HepG2 (cell line): Measurements from ENCODE around the gene SMLR1. TPM values are rescaled to one million over a fixed set of nuclear protein-coding genes. Genes with fewer than 3 reads are reported as not detected.

Experiments used
- ATF3 ChIP-seq: sonication (generic); formaldehyde crosslinking; IDR thresholded peaks from 2 replicates; pipeline ENCODE4 v1.4.0; 2020; ENCODE audit warnings: missing genetic modification reagents
- BCL6 ChIP-seq: IDR thresholded peaks from 2 replicates; pipeline ENCODE4 v1.6.1; 2016; ENCODE audit warnings: missing genetic modification reagents, missing compliant biosample characterization
- HOXA3 ChIP-seq: sonication (generic); formaldehyde crosslinking; IDR thresholded peaks from 2 replicates; pipeline ENCODE4 v1.5.0; 2020; ENCODE audit warnings: missing genetic modification reagents
- SMARCC2 ChIP-seq: fragments of 450-650 bp; IDR thresholded peaks from 2 replicates; pipeline ENCODE4 v1.6.1; 2017; ENCODE audit warnings: antibody characterized with exemption, mild to moderate bottlenecking
- XBP1 ChIP-seq: sonication (generic); formaldehyde crosslinking; IDR thresholded peaks from 2 replicates; pipeline ENCODE4 v1.5.0; 2020; ENCODE audit warnings: missing genetic modification reagents
- ZNF232 ChIP-seq: sonication (generic); formaldehyde crosslinking; IDR thresholded peaks from 2 replicates; pipeline ENCODE4 v1.4.0; 2020; ENCODE audit warnings: missing genetic modification reagents, borderline replicate concordance
- ZNF329 ChIP-seq: sonication (generic); formaldehyde crosslinking; IDR thresholded peaks from 2 replicates; pipeline ENCODE4 v1.9.0; 2021; ENCODE audit warnings: low read depth, mild to moderate bottlenecking, missing genetic modification reagents
- ZNF333 ChIP-seq: sonication (generic); formaldehyde crosslinking; IDR thresholded peaks from 2 replicates; pipeline ENCODE4 v1.4.0; 2020; ENCODE audit warnings: mild to moderate bottlenecking, missing genetic modification reagents, borderline replicate concordance
- ZNF337 ChIP-seq: sonication (generic); formaldehyde crosslinking; IDR thresholded peaks from 2 replicates; pipeline ENCODE4 v1.5.1; 2020; ENCODE audit warnings: missing genetic modification reagents, low read depth, mild to moderate bottlenecking, borderline replicate concordance
- ZNF512B ChIP-seq: sonication (generic); formaldehyde crosslinking; IDR thresholded peaks from 2 replicates; pipeline ENCODE4 v1.5.1; 2020; ENCODE audit warnings: missing genetic modification reagents, mild to moderate bottlenecking, borderline replicate concordance
- ZNF567 ChIP-seq: sonication (generic); formaldehyde crosslinking; IDR thresholded peaks from 2 replicates; pipeline ENCODE4 v1.8.1; 2023; ENCODE audit warnings: mild to moderate bottlenecking, missing genetic modification reagents, borderline replicate concordance
- ZNF746 ChIP-seq: sonication (generic); formaldehyde crosslinking; IDR thresholded peaks from 2 replicates; pipeline ENCODE4 v1.8.0; 2022; ENCODE audit warnings: mild to moderate bottlenecking, missing genetic modification reagents
- ZNF749 ChIP-seq: sonication (generic); formaldehyde crosslinking; IDR thresholded peaks from 2 replicates; pipeline ENCODE4 v1.8.0; 2022; ENCODE audit warnings: mild to moderate bottlenecking, missing genetic modification reagents, moderate library complexity, borderline replicate concordance
- ZNF792 ChIP-seq: IDR thresholded peaks from 2 replicates; pipeline ENCODE4 v1.6.1; 2016
- ZSCAN21 ChIP-seq: sonication (generic); formaldehyde crosslinking; IDR thresholded peaks from 2 replicates; pipeline ENCODE4 v1.8.0; 2022; ENCODE audit warnings: mild to moderate bottlenecking, missing genetic modification reagents, moderate library complexity, borderline replicate concordance
- polyA plus RNA-seq, 8 experiments: library from polyadenylated mRNA; depleted of rRNA in 3 of 8; stranded (reverse) in 7 of 8; unstranded in 1 of 8; fragments of >200 nt; fragmentation: Illumina TruSeq in 4 of 8; extraction: Trizol in 4 of 8; gene quantifications; 2 replicates each; pipeline versions ENCODE4 v1.2.1 to v1.2.3, GENCODE V29; 2011 to 2016; ENCODE audit warnings: low read depth in 4 of 8, missing spikeins in 1 of 8, mixed read lengths in 1 of 8; ENCODE audit not compliant: insufficient read depth in 1 of 8
- total RNA-seq, 5 experiments: library from RNA; depleted of rRNA; stranded (reverse); fragments of >200 nt; fragmentation: Illumina TruSeq; extraction: Trizol; gene quantifications; 2 replicates each; pipeline ENCODE4 v1.2.3, GENCODE V29; 2016; ENCODE audit warnings: low read depth in 1 of 5
- TF ChIP-seq, protein P1 (sequence below): sonication (generic); formaldehyde crosslinking; conservative IDR thresholded peaks from 2 replicates; pipeline ENCODE4 v1.4.0; 2020; ENCODE audit warnings: missing genetic modification reagents
- TF ChIP-seq, protein P2 (sequence below): sonication (generic); formaldehyde crosslinking; IDR thresholded peaks from 2 replicates; pipeline ENCODE4 v1.8.1; 2022; ENCODE audit warnings: mild to moderate bottlenecking, missing genetic modification reagents
- TF ChIP-seq, protein P3 (sequence below): sonication (generic); formaldehyde crosslinking; conservative IDR thresholded peaks from 2 replicates; pipeline ENCODE4 v1.4.0; 2020; ENCODE audit warnings: missing genetic modification reagents
- TF ChIP-seq, protein P4 (sequence below): sonication (generic); formaldehyde crosslinking; IDR thresholded peaks from 2 replicates; pipeline ENCODE4 v1.8.0; 2022; ENCODE audit warnings: missing genetic modification reagents, low read depth, mild to moderate bottlenecking, borderline replicate concordance
- TF ChIP-seq, protein P5 (sequence below): sonication (generic); formaldehyde crosslinking; IDR thresholded peaks from 2 replicates; pipeline ENCODE4 v1.5.0; 2020; ENCODE audit warnings: missing genetic modification reagents

SMLR1 gene
- total and polyA plus RNA-seq, 2 of the 13 experiments (the other 11 are each of a cell fraction or from before 2014, with no cell fraction given): 41.8 to 104 TPM

GRCh38 chr6:130863415-130864230 is 36.4 kb downstream of the SMLR1 start (continued):
- TF ChIP-seq, protein P1, sequence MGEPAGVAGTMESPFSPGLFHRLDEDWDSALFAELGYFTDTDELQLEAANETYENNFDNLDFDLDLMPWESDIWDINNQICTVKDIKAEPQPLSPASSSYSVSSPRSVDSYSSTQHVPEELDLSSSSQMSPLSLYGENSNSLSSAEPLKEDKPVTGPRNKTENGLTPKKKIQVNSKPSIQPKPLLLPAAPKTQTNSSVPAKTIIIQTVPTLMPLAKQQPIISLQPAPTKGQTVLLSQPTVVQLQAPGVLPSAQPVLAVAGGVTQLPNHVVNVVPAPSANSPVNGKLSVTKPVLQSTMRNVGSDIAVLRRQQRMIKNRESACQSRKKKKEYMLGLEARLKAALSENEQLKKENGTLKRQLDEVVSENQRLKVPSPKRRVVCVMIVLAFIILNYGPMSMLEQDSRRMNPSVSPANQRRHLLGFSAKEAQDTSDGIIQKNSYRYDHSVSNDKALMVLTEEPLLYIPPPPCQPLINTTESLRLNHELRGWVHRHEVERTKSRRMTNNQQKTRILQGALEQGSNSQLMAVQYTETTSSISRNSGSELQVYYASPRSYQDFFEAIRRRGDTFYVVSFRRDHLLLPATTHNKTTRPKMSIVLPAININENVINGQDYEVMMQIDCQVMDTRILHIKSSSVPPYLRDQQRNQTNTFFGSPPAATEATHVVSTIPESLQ (CRISPR knock-in tag): 0 out of 2 replicates have a peak, but pooled peaks have one; percentile 40
- TF ChIP-seq, protein P2, sequence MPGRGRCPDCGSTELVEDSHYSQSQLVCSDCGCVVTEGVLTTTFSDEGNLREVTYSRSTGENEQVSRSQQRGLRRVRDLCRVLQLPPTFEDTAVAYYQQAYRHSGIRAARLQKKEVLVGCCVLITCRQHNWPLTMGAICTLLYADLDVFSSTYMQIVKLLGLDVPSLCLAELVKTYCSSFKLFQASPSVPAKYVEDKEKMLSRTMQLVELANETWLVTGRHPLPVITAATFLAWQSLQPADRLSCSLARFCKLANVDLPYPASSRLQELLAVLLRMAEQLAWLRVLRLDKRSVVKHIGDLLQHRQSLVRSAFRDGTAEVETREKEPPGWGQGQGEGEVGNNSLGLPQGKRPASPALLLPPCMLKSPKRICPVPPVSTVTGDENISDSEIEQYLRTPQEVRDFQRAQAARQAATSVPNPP (CRISPR knock-in tag): peak; percentile 50; the same call in 1 of the 2 replicates
- peak; percentile 74 for TF ChIP-seq HOXA3 (CRISPR knock-in tag)
- peak; percentile 96; the same call in 1 of the 2 replicates for TF ChIP-seq SMARCC2
- peak; percentile 93 for TF ChIP-seq ZNF792 (CRISPR knock-in tag)
- TF ChIP-seq, protein P3, sequence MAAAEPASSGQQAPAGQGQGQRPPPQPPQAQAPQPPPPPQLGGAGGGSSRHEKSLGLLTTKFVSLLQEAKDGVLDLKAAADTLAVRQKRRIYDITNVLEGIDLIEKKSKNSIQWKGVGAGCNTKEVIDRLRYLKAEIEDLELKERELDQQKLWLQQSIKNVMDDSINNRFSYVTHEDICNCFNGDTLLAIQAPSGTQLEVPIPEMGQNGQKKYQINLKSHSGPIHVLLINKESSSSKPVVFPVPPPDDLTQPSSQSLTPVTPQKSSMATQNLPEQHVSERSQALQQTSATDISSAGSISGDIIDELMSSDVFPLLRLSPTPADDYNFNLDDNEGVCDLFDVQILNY (CRISPR knock-in tag): no peak
- no peak for TF ChIP-seq ZNF567 (CRISPR knock-in tag)
- TF ChIP-seq ZNF512B (CRISPR knock-in tag): 0 out of 2 replicates have a peak, but pooled peaks have one; percentile 66
- TF ChIP-seq, protein P4, sequence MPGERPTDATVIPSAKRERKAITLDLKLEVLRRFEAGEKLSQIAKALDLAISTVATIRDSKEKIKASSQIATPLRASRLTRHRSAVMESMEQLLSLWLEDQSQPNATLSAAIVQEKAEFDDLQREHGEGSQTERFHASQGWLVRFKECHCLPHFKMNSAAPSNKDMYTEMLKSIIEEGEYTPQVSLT (CRISPR knock-in tag): no peak
- 0 out of 2 replicates have a peak, but pooled peaks have one; percentile 55 for TF ChIP-seq XBP1
- peak; percentile 92 for TF ChIP-seq ZSCAN21 (CRISPR knock-in tag)
- TF ChIP-seq BCL6 (CRISPR knock-in tag): peak; percentile 99
- peak; percentile 22; the same call in 1 of the 2 replicates for TF ChIP-seq ATF3 (CRISPR knock-in tag)
- TF ChIP-seq ZNF232 (CRISPR knock-in tag): peak; percentile 91
- TF ChIP-seq, protein P5, sequence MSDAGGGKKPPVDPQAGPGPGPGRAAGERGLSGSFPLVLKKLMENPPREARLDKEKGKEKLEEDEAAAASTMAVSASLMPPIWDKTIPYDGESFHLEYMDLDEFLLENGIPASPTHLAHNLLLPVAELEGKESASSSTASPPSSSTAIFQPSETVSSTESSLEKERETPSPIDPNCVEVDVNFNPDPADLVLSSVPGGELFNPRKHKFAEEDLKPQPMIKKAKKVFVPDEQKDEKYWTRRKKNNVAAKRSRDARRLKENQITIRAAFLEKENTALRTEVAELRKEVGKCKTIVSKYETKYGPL (CRISPR knock-in tag): peak; percentile 48; the same call in 1 of the 2 replicates
- TF ChIP-seq ZNF746 (CRISPR knock-in tag): peak; percentile 69; the same call in 1 of the 2 replicates
- TF ChIP-seq ZNF337 (CRISPR knock-in tag): peak; percentile 78; the same call in 1 of the 2 replicates
- no peak for TF ChIP-seq ZNF749
- TF ChIP-seq ZNF333 (CRISPR knock-in tag): no peak
- TF ChIP-seq ZNF329 (CRISPR knock-in tag): no peak
